GM20000 (cell line): Measurements from ENCODE around the gene HAUS2.
"Not testable (repeated sequence)": the region's sequence is repeated elsewhere in the genome, so short reads cannot be mapped to it uniquely, and the experiment has no call there.

Experiments
- DNase-seq: peaks from one replicate; pipeline ENCODE4 v3.0.0; 2012; ENCODE audit warnings: low spot score
- TF ChIP-seq, protein P1 (sequence below): IDR thresholded peaks from 2 replicates; pipeline ENCODE4 v1.5.1; 2012; ENCODE audit warnings: mild to moderate bottlenecking, control low read depth; ENCODE audit errors: extremely low read depth, missing control alignments

HAUS2 gene

DNA sequence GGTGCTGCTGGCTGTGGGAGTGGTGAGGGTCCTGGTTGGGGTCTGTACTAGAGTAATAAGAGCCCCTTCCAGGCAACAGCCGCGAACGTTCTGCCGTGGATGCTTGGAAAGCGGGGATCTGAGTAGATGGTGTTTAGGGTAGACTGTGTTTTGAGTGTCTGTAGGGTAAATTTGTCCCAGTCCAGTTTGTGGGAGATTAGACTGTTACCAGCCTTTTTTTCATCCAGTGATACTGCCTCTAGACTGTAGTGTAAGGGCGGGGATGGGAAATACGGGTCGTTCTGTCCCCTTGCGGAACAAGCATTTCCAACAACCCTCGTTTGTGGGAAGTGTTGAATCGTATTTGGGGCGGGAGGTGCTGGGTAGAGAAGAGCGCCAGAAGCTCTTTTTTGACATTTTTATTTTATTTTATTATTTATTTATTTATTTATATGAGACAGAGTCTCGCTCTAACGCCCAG lies 424 bp downstream of the HAUS2 start:
- TF ChIP-seq, protein P1, sequence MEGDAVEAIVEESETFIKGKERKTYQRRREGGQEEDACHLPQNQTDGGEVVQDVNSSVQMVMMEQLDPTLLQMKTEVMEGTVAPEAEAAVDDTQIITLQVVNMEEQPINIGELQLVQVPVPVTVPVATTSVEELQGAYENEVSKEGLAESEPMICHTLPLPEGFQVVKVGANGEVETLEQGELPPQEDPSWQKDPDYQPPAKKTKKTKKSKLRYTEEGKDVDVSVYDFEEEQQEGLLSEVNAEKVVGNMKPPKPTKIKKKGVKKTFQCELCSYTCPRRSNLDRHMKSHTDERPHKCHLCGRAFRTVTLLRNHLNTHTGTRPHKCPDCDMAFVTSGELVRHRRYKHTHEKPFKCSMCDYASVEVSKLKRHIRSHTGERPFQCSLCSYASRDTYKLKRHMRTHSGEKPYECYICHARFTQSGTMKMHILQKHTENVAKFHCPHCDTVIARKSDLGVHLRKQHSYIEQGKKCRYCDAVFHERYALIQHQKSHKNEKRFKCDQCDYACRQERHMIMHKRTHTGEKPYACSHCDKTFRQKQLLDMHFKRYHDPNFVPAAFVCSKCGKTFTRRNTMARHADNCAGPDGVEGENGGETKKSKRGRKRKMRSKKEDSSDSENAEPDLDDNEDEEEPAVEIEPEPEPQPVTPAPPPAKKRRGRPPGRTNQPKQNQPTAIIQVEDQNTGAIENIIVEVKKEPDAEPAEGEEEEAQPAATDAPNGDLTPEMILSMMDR, result no peak

DNA sequence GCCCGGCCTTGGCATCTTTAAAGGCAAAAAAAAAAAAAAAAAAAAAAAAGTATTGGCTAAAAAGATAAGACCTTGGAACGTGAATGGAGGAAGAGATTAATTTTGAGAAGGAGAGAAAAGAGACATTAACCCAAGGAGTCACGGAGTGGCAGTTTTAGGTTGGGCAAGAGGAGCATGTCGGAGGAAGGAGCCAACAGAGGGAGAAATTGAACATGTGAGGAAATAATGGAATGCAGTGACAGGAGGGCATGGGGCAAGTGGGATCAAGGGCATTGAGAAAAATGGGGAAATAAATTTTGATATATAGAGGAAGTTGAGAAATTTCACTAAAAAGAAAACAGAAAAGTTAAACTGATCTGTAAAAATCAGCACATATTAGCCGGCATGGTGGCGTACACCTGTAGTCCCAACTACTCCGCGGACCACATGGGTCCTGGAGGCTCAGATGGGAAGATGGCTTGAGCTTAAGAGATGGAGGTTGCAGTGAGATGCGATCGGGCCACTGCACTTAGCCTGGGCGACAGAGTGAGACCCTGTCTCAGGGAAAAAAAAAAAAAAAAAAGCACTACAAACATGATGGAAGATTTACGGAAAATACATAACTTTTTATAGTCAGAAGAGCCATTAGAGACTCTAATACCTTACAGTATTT lies 1.2 kb downstream of the HAUS2 start:
- DNase-seq, result no peak
- TF ChIP-seq, protein P1, result no peak

More for the DNA sequence above, 424 bp downstream of the HAUS2 start:
- peak; percentile 35 for DNase-seq

DNA sequence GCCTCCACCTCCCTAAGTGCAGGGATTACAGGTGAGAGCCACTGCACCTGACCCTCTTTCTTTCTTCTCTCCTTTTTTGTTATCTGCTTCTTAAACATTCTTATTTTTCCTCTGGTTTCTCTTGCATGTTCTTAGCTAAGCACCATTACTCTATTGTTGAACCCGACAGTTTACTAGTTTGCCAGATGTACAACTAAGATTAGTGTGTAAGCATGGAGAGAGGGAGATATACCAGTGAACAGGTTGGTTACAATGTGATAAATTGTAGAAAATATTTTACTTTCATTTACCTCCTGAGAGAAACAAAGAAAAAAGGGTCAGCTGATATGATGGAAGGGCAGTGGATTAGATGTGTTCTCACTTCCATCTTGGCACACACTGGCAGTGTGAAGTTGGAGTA lies 4.9 kb downstream of the HAUS2 start:
- TF ChIP-seq, protein P1, result no peak

GRCh38 chr15:42556550-42557207 lies 8.0 kb downstream of the HAUS2 start:
- DNase-seq, result not testable (repeated sequence)

More for the DNA sequence above, 4.9 kb downstream of the HAUS2 start:
- DNase-seq, result no peak

GRCh38 chr15:42558739-42559138 lies 10.1 kb downstream of the HAUS2 start:
- no peak for DNase-seq
- TF ChIP-seq, protein P1, result no peak

GRCh38 chr15:42575188-42576039 lies 26.8 kb downstream of the HAUS2 start, which contains the start of gene STARD9:
STARD9 (plus strand) TSS chr15:42575606; CDS start chr15:42575716, 110 bp downstream.
- DNase-seq, result peak; percentile 99
- TF ChIP-seq, protein P1, result no peak

- TF ChIP-seq, protein P1, result no peak
- peak; percentile 18 for DNase-seq
Observed at GRCh38 chr15:42576040-42576594, 27.5 kb downstream of the HAUS2 start.
